ENCODE data around the gene SORCS1.

Gene SORCS1

DNA sequence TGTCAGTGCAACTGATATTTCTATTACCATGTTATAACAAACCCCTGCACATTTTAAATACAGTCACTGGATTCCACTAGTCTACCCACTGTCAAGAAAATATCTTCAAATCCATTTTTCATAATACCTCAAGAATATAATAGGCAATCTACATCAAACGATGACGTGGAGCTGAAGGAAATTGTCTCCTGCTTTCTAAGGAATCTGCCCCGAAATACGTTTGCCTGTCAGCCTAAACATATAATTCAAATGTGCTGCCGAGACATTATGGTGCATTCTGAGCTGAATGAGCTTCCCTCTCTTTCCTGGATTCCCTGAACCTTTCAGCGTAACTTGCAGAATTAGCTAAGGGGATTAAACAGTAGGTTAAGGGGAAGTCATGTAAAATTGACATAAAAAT, 306.8 kb downstream of the SORCS1 start:
- Histone ChIP-seq H3K9me2 (replicated peaks; ENCODE audit: control insufficient read depth, low read length) (no peaks in the 10 kb centered on the region), H3K36me3 (ENCODE audit: control insufficient read depth, low read length) (no peaks in the 10 kb centered on the region), H3F3A (ENCODE audit: control insufficient read depth, insufficient read depth) (no peaks in the 10 kb centered on the region), H3K4me1 (ENCODE audit: control insufficient read depth, low read length) (no peaks in the 10 kb centered on the region), H3K9me3 (ENCODE audit: control insufficient read depth, insufficient read depth, low read length) (peaks cover 4% of the 10 kb centered on the region; the same call in 1 of the 2 replicates), H3K27ac (ENCODE audit: low read depth, low read length) (no peak overlapping the region), H4K20me1 (ENCODE audit: control insufficient read depth, insufficient read depth, low read depth, low read length) (no peaks in the 10 kb centered on the region), H3K27me3 (ENCODE audit: control insufficient read depth, low read length) (no peaks in the 10 kb centered on the region), H3K4me2 (ENCODE audit: low read length) (no peak overlapping the region), H3K4me3 (ENCODE audit: low read length) (no peak overlapping the region), H3K79me2 (ENCODE audit: control insufficient read depth, low read length) (no peaks in the 10 kb centered on the region)
- TF ChIP-seq, protein P1, sequence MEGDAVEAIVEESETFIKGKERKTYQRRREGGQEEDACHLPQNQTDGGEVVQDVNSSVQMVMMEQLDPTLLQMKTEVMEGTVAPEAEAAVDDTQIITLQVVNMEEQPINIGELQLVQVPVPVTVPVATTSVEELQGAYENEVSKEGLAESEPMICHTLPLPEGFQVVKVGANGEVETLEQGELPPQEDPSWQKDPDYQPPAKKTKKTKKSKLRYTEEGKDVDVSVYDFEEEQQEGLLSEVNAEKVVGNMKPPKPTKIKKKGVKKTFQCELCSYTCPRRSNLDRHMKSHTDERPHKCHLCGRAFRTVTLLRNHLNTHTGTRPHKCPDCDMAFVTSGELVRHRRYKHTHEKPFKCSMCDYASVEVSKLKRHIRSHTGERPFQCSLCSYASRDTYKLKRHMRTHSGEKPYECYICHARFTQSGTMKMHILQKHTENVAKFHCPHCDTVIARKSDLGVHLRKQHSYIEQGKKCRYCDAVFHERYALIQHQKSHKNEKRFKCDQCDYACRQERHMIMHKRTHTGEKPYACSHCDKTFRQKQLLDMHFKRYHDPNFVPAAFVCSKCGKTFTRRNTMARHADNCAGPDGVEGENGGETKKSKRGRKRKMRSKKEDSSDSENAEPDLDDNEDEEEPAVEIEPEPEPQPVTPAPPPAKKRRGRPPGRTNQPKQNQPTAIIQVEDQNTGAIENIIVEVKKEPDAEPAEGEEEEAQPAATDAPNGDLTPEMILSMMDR (IDR thresholded peaks at IDR 0.05; ENCODE audit: low read depth, low read length, poor library complexity, severe bottlenecking): no peak
- TF ChIP-seq EZH2phosphoT487 (IDR thresholded peaks at IDR 0.05; ENCODE audit: borderline replicate concordance, low read length): no peak

DNA sequence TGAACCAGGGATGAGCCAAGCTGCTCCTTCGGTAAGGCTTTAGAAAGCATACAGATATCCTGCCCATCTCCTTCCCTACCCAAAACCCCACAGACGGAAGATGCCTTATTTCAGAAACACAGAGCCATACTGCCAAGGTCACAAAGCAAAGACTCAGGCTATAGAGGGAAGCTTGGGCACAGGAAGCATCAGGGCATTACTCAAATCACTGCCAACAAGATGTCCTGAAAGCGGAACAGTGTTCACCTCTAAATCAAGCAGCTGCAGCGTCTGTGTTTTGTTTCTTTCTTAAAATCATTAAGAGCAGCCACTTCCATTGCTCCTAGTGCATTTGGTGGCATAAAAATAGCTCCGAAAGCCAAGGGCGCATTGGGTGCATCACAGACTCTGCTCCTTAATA, 307.3 kb downstream of the SORCS1 start:
- H3K4me3 ChIP-seq (ENCODE audit: low read length): no peak overlapping the region
- H3K27me3 ChIP-seq (ENCODE audit: control insufficient read depth, low read length): no peaks in the 10 kb centered on the region
- H3K36me3 ChIP-seq (ENCODE audit: control insufficient read depth, low read length): no peaks in the 10 kb centered on the region
- H3K79me2 ChIP-seq (ENCODE audit: control insufficient read depth, low read length): no peaks in the 10 kb centered on the region
- no peaks in the 10 kb centered on the region for H3K9me2 ChIP-seq (replicated peaks; ENCODE audit: control insufficient read depth, low read length)
- H4K20me1 ChIP-seq (ENCODE audit: control insufficient read depth, insufficient read depth, low read depth, low read length): no peaks in the 10 kb centered on the region
- H3K27ac ChIP-seq (ENCODE audit: low read depth, low read length): no peak overlapping the region
- H3F3A ChIP-seq (ENCODE audit: control insufficient read depth, insufficient read depth): no peaks in the 10 kb centered on the region
- H3K4me2 ChIP-seq (ENCODE audit: low read length): no peak overlapping the region
- H3K9me3 ChIP-seq (ENCODE audit: control insufficient read depth, insufficient read depth, low read length): peaks cover 4% of the 10 kb centered on the region; the same call in 1 of the 2 replicates
- TF ChIP-seq, protein P1 (IDR thresholded peaks at IDR 0.05; ENCODE audit: low read depth, low read length, poor library complexity, severe bottlenecking): no peak
- no peak for TF ChIP-seq EZH2phosphoT487 (IDR thresholded peaks at IDR 0.05; ENCODE audit: borderline replicate concordance, low read length)
- no peaks in the 10 kb centered on the region for H3K4me1 ChIP-seq (ENCODE audit: control insufficient read depth, low read length)

DNA sequence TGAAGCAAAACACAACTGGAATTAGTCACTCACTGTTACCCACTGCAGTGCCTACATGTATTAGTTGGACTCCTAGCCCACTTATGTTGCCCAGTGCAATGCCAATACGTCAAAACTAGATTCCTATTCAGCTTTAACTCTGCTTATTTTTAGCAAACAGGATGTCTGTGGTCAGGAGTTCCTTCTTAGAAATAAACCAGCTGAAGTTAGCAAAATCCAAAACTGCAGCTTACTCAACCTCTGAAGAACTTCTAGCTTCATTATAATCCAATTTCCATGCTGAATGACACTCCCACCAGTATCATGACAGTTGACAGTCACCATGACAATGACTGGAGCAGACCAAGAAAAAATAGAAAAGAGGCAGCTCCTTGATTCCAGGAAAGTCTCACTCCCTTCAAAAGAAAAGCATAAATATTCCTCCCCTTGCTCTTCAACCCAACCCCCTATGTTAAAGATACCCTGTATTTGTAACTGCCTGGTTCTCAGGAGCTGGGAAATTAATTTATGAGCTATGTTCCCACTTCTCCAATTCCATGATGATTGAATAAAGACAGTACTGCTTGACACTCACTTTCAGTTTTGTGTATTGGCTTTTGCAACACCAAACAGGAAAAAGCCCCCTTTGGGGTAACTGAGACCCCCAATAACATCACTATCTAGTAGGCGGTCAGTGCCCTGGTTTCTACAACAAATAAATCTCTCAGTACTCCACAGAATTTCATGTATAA, 327.4 kb downstream of the SORCS1 start:
- H3K4me2 ChIP-seq (ENCODE audit: low read length): no peak overlapping the region
- no peaks in the 10 kb centered on the region for H3K79me2 ChIP-seq (ENCODE audit: control insufficient read depth, low read length)
- TF ChIP-seq, protein P1 (IDR thresholded peaks at IDR 0.05; ENCODE audit: low read depth, low read length, poor library complexity, severe bottlenecking): no peak
- no peaks in the 10 kb centered on the region for H3K27me3 ChIP-seq (ENCODE audit: control insufficient read depth, low read length)
- no peaks in the 10 kb centered on the region for H3K4me1 ChIP-seq (ENCODE audit: control insufficient read depth, low read length)
- no peaks in the 10 kb centered on the region for H3F3A ChIP-seq (ENCODE audit: control insufficient read depth, insufficient read depth)
- no peaks in the 10 kb centered on the region for H3K9me2 ChIP-seq (replicated peaks; ENCODE audit: control insufficient read depth, low read length)
- H3K27ac ChIP-seq (ENCODE audit: low read depth, low read length): no peak overlapping the region
- no peak overlapping the region for H3K4me3 ChIP-seq (ENCODE audit: low read length)
- no peaks in the 10 kb centered on the region for H4K20me1 ChIP-seq (ENCODE audit: control insufficient read depth, insufficient read depth, low read depth, low read length)
- H3K9me3 ChIP-seq (ENCODE audit: control insufficient read depth, insufficient read depth, low read length): no peaks in the 10 kb centered on the region
- no peaks in the 10 kb centered on the region for H3K36me3 ChIP-seq (ENCODE audit: control insufficient read depth, low read length)
